ENCODE data around the gene TSPAN11.

DNA sequence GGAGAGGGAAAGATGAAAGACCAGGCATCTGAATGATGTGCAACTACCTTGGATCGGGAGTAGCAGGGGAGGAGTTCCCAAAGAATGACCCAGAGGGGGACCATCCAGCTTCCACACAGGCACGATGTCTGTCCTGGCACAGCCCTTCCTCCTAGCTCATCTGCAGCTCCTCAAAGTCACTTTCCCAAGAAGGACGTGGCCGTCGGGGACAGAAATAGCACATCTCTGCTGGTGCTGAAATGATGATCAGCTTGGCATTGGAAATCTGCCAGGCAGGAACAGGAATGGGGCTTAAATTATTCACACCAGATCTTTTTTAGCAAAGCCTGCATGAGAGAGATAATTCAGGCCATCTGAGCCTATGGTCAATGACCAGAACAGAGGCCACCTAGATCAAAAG, 41.7 kb downstream of the TSPAN11 start:
- no peak for TF ChIP-seq CTCF (IDR thresholded peaks at IDR 0.05)
- TF ChIP-seq, protein P1, sequence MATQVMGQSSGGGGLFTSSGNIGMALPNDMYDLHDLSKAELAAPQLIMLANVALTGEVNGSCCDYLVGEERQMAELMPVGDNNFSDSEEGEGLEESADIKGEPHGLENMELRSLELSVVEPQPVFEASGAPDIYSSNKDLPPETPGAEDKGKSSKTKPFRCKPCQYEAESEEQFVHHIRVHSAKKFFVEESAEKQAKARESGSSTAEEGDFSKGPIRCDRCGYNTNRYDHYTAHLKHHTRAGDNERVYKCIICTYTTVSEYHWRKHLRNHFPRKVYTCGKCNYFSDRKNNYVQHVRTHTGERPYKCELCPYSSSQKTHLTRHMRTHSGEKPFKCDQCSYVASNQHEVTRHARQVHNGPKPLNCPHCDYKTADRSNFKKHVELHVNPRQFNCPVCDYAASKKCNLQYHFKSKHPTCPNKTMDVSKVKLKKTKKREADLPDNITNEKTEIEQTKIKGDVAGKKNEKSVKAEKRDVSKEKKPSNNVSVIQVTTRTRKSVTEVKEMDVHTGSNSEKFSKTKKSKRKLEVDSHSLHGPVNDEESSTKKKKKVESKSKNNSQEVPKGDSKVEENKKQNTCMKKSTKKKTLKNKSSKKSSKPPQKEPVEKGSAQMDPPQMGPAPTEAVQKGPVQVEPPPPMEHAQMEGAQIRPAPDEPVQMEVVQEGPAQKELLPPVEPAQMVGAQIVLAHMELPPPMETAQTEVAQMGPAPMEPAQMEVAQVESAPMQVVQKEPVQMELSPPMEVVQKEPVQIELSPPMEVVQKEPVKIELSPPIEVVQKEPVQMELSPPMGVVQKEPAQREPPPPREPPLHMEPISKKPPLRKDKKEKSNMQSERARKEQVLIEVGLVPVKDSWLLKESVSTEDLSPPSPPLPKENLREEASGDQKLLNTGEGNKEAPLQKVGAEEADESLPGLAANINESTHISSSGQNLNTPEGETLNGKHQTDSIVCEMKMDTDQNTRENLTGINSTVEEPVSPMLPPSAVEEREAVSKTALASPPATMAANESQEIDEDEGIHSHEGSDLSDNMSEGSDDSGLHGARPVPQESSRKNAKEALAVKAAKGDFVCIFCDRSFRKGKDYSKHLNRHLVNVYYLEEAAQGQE (IDR thresholded peaks at IDR 0.05; ENCODE audit: insufficient read depth in 1 of 2, low read depth in 2 of 2, low read length in 1 of 2) = no peak
- TF ChIP-seq TCF7L2 (IDR thresholded peaks at IDR 0.05; ENCODE audit: low read depth, low read length) = no peak
- no peak for TF ChIP-seq POLR2AphosphoS5 (IDR thresholded peaks at IDR 0.05; ENCODE audit: low read depth, low read length)
- no peak for TF ChIP-seq SIN3A (IDR thresholded peaks at IDR 0.05; ENCODE audit: borderline replicate concordance, insufficient read depth, low read depth, low read length)
